Lower lobe of right lung (tissue), 2 donors: Measurements from ENCODE around the gene DNA2. TPM values are rescaled to one million over a fixed set of nuclear protein-coding genes. Genes with fewer than 3 reads are reported as not detected.

Source experiments
- ATAC-seq, 2 donors: fragments of 200-7000 bp; cut with Tn5 transposase; one replicate each; pipeline ENCODE4 v1.9.1; 2020 to 2022; ENCODE audit warnings: mild to moderate bottlenecking in 2 of 2, moderate library complexity in 2 of 2
- DNase-seq: peaks from one replicate; pipeline ENCODE4 v3.0.0-alpha.2; 2020
- H3K27ac ChIP-seq: fragments of 200-600 bp; one replicate; pipeline ENCODE4 v1.8.0; 2022
- H3K27me3 ChIP-seq: fragments of 200-600 bp; one replicate; pipeline ENCODE4 v1.8.0; 2022; ENCODE audit warnings: low read depth
- H3K36me3 ChIP-seq: fragments of 200-600 bp; one replicate; pipeline ENCODE4 v1.8.0; 2022; ENCODE audit warnings: mild to moderate bottlenecking
- H3K4me1 ChIP-seq: fragments of 200-600 bp; one replicate; pipeline ENCODE4 v1.8.0; 2022
- H3K4me3 ChIP-seq: fragments of 200-600 bp; one replicate; pipeline ENCODE4 v1.8.0; 2022; ENCODE audit warnings: mild to moderate bottlenecking
- H3K9me3 ChIP-seq: fragments of 200-600 bp; one replicate; pipeline ENCODE4 v1.8.0; 2022
- intact Hi-C: fragments of 100-400 bp; cut with DNase I; formaldehyde crosslinking; loops from one replicate; pipeline ENCODE4 v1.11.0; 2022
- total RNA-seq: library from RNA; stranded (reverse); fragmentation: NEBNext Ultra II Directional; extraction: Animal tissue kit (Norgen Biotek cat#: 25700); gene quantifications from one replicate; pipeline ENCODE4 v1.2.1, GENCODE V29; 2021
- TF ChIP-seq, protein P1 (sequence below): fragments of 200-600 bp; IDR thresholded peaks from one replicate; pipeline ENCODE4 v1.8.0; 2022; ENCODE audit warnings: antibody characterized with exemption, mild to moderate bottlenecking
- donor health status: DM: no; HTN: yes; CAD: no; lungs with severe emphysema.

The DNA2 gene
- total RNA-seq, 1 donor from 2014 or later, result 7.1 TPM

- ATAC-seq, result no peak
- DNase-seq, result no peak
- intact Hi-C loops, result no loop called here
These were observed 30.9 kb downstream of the DNA2 start for GRCh38 chr10:68440898-68441297.

GRCh38 chr10:68435803-68436202 lies 36.0 kb downstream of the DNA2 start:
- H3K27me3 ChIP-seq, result no peaks in the 10 kb centered on the region
- intact Hi-C loops, result no loop called here
- no peaks in the 10 kb centered on the region for H3K9me3 ChIP-seq
- H3K4me1 ChIP-seq, result no peaks in the 10 kb centered on the region
- ATAC-seq (peak; percentile 69 to 70), DNase-seq (no peak)
- TF ChIP-seq, protein P1, sequence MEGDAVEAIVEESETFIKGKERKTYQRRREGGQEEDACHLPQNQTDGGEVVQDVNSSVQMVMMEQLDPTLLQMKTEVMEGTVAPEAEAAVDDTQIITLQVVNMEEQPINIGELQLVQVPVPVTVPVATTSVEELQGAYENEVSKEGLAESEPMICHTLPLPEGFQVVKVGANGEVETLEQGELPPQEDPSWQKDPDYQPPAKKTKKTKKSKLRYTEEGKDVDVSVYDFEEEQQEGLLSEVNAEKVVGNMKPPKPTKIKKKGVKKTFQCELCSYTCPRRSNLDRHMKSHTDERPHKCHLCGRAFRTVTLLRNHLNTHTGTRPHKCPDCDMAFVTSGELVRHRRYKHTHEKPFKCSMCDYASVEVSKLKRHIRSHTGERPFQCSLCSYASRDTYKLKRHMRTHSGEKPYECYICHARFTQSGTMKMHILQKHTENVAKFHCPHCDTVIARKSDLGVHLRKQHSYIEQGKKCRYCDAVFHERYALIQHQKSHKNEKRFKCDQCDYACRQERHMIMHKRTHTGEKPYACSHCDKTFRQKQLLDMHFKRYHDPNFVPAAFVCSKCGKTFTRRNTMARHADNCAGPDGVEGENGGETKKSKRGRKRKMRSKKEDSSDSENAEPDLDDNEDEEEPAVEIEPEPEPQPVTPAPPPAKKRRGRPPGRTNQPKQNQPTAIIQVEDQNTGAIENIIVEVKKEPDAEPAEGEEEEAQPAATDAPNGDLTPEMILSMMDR, result no peak
- H3K36me3 ChIP-seq, result no peaks in the 10 kb centered on the region
- H3K4me3 ChIP-seq, result no peak overlapping the region
- no peak overlapping the region for H3K27ac ChIP-seq

More at GRCh38 chr10:68440898-68441297, 30.9 kb downstream of the DNA2 start:
- H3K9me3 ChIP-seq, result no peaks in the 10 kb centered on the region
- TF ChIP-seq, protein P1, result no peak
- H3K27ac ChIP-seq, result no peak overlapping the region
- H3K36me3 ChIP-seq, result no peaks in the 10 kb centered on the region
- H3K27me3 ChIP-seq, result no peaks in the 10 kb centered on the region
- no peak overlapping the region for H3K4me3 ChIP-seq
- H3K4me1 ChIP-seq, result no peaks in the 10 kb centered on the region

- intact Hi-C loops, result no loop called here
- Histone ChIP-seq H3K4me3 (no peak overlapping the region), H3K36me3 (no peaks in the 10 kb centered on the region), H3K27ac (no peak overlapping the region), H3K4me1 (no peaks in the 10 kb centered on the region), H3K27me3 (no peaks in the 10 kb centered on the region), H3K9me3 (no peaks in the 10 kb centered on the region)
- DNase-seq (no peak), ATAC-seq (no peak)
- TF ChIP-seq, protein P1, result no peak
These were observed 37.1 kb downstream of the DNA2 start for GRCh38 chr10:68434657-68435056.

DNA sequence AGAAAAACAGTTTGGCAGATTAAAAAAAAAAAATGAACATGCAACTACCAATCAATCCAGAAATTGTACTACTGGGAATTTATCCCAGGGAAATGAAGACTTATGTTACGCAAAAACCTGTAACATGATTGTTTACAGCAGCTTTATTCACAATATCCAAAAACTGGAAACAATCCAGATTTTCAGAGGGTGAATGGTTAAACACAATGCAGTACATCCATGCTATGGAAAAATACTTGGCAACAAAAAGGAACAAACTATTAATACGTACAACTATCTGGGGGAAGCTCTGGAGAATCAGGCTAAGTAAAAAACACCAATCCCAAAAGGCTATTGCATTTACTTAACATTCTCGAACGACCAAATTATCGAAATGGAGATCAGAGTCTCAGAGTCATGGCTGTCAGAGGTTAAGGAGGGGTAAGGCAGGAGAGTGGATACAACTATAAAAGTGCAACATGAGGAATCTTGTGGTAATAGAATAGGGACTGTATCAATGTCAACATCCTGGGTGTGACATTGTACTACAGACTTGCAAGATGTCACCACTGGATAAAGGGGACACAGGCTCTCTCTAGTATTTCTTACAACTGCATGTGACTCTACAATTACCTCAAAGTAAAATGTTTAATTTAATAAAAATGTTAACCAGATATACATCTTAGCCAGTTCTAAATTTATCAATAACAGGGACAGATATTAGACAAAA lies 43.2 kb downstream of the DNA2 start:
- no peaks in the 10 kb centered on the region for H3K9me3 ChIP-seq
- H3K36me3 ChIP-seq, result no peaks in the 10 kb centered on the region
- no peak overlapping the region for H3K27ac ChIP-seq
- no peak overlapping the region for H3K4me3 ChIP-seq
- intact Hi-C loops, result no loop called here
- ATAC-seq, result no peak
- no peak for DNase-seq
- H3K4me1 ChIP-seq, result no peaks in the 10 kb centered on the region
- TF ChIP-seq, protein P1, result no peak
- no peaks in the 10 kb centered on the region for H3K27me3 ChIP-seq

DNA sequence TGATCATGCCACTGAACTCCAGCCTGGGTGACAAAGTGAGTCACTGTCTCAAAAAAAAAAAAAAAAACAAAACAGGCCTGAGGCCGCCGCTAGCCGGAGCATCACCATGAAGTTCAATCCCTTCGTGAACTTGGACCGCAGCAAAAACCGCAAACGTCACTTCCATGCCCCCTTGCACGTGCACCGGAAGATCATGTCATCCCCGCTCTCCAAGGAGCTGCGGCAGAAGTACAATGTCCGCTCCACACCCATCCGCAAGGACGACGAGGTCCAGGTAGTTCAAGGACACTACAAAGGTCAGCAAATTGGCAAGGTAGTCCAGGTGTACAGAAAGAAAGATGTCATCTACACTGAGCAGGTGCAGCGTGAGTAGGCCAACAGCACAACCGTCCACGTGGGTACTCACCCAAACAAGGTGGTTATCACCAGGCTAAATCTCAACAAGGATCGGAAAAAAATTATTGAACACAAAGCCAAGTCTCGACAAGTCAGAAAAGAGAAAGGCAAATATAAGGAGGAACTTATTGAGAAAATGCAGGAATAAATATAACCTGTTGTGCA lies 47.2 kb downstream of the DNA2 start:
- no peaks in the 10 kb centered on the region for H3K9me3 ChIP-seq
- no peak overlapping the region for H3K4me3 ChIP-seq
- no peak overlapping the region for H3K27ac ChIP-seq
- no peaks in the 10 kb centered on the region for H3K27me3 ChIP-seq
- no peaks in the 10 kb centered on the region for H3K36me3 ChIP-seq
- intact Hi-C loops, result no loop called here
- TF ChIP-seq, protein P1, result no peak
- ATAC-seq, result peak in 1 of 2 donors; percentile 52
- no peaks in the 10 kb centered on the region for H3K4me1 ChIP-seq
- no peak for DNase-seq
